Spleen (tissue), 11 donors: ENCODE measurements around the gene PKD1. TPM values are rescaled to one million over a fixed set of nuclear protein-coding genes. Genes with fewer than 3 reads are reported as not detected.
A peak's percentile ranks its signal among the peaks of the same experiment; 100 is the strongest.

Source experiments
- DNase-seq: peaks from one replicate; pipeline ENCODE4 v3.0.0-alpha.2; 2020
- H3K27ac ChIP-seq, 8 donors: fragments of 200-600 bp; sonication (generic) in 7 of 8; 1 replicate in 4 of 8; 2 replicates in 4 of 8; pipeline versions ENCODE4 v1.5.0 to v1.8.0; 2016 to 2021; ENCODE audit warnings: inconsistent platforms in 4 of 8, mild to moderate bottlenecking in 4 of 8, moderate library complexity in 1 of 8
- H3K27me3 ChIP-seq, 7 donors: fragments of 200-600 bp; sonication (generic) in 6 of 7; replicated peaks in 1 of 7; 1 replicate in 4 of 7; 2 replicates in 3 of 7; pipeline versions ENCODE4 v1.5.0 to v1.8.0; 2016 to 2021; ENCODE audit warnings: inconsistent platforms in 3 of 7, mild to moderate bottlenecking in 1 of 7
- H3K36me3 ChIP-seq, 6 donors: fragments of 200-600 bp; sonication (generic) in 5 of 6; 1 replicate in 4 of 6; 2 replicates in 2 of 6; pipeline versions ENCODE4 v1.5.0 to v1.8.0; 2016 to 2021; ENCODE audit warnings: inconsistent platforms in 2 of 6
- H3K4me1 ChIP-seq, 6 donors: fragments of 200-600 bp; sonication (generic) in 5 of 6; 1 replicate in 3 of 6; 2 replicates in 3 of 6; pipeline versions ENCODE4 v1.5.0 to v1.8.0; 2016 to 2021; ENCODE audit warnings: inconsistent platforms in 3 of 6
- H3K4me3 ChIP-seq, 8 donors: fragments of 200-600 bp; sonication (generic) in 7 of 8; 1 replicate in 4 of 8; 2 replicates in 4 of 8; pipeline versions ENCODE4 v1.5.0 to v1.8.0; 2016 to 2021; ENCODE audit warnings: inconsistent platforms in 4 of 8, mild to moderate bottlenecking in 4 of 8, moderate library complexity in 2 of 8
- H3K9me3 ChIP-seq, 8 donors: fragments of 200-600 bp; sonication (generic) in 7 of 8; 1 replicate in 4 of 8; 2 replicates in 4 of 8; pipeline versions ENCODE4 v1.5.0 to v1.8.0; 2016 to 2021; ENCODE audit warnings: inconsistent platforms in 4 of 8
- CTCF ChIP-seq, 11 experiments: fragments of 200-600 bp in 7 of 11; fragments of 450-650 bp in 4 of 11; sonication (generic) in 4 of 11; IDR thresholded peaks in 8 of 11; conservative IDR thresholded peaks in 3 of 11; 1 replicate in 7 of 11; 2 replicates in 4 of 11; pipeline versions ENCODE4 v1.4.0 to v1.8.0; 2016 to 2021; ENCODE audit warnings: antibody characterized with exemption in 11 of 11, inconsistent platforms in 4 of 11, mild to moderate bottlenecking in 1 of 11
- POLR2A ChIP-seq, 3 donors: fragments of 450-650 bp; IDR thresholded peaks; one replicate each; pipeline ENCODE4 v1.5.1; 2017; ENCODE audit warnings: antibody characterized with exemption in 3 of 3, mild to moderate bottlenecking in 1 of 3
- POLR2AphosphoS5 ChIP-seq, 3 donors: sonication (generic); formaldehyde crosslinking; IDR thresholded peaks; one replicate each; pipeline ENCODE4 v1.5.1; 2017; ENCODE audit warnings: antibody characterized with exemption in 3 of 3
- WGBS, 5 donors: extraction: QIAGEN DNeasy Blood & Tissue Kit in 3 of 5; methylation state at CpG; one replicate each; pipeline versions ENCODE4 v1.1.5 to v1.1.7; 2013 to 2018; 5-methylcytosine and 5-hydroxymethylcytosine counted together
- intact Hi-C: fragments of 100-400 bp; cut with DNase I; formaldehyde crosslinking; loops from one replicate; pipeline ENCODE4 v1.15.0; 2023; ENCODE audit warnings: low total_unique reads
- polyA plus RNA-seq, 3 donors: library from polyadenylated mRNA; stranded (reverse); fragments of 200-250 nt; gene quantifications; one replicate each; pipeline ENCODE4 v1.2.1, GENCODE V29; 2013
- total RNA-seq, 7 donors: library from RNA; depleted of rRNA in 3 of 7; stranded (reverse); fragments of >200 nt in 3 of 7; fragmentation: NEBNext Ultra II Directional in 4 of 7; extraction: Animal tissue kit (Norgen Biotek cat#: 25700) in 4 of 7; gene quantifications; one replicate each; pipeline versions ENCODE4 v1.1.0 to v1.2.1, GENCODE V29; 2016 to 2021
- donor health status: healthy with polysubstance abuse.
- donor health status: DM: no; HTN: no; CAD: no; lungs with moderate emphysema.
- donor health status: DM: no; HTN: no; CAD: no.
- donor health status: Bipolar disorder and iron deficiency.
- donor health status: healthy.
- donor health status: DM: no; HTN: no; CAD: no.
- donor health status: DM: yes; HTN: yes; CAD: no.

PKD1 gene
- total and polyA plus RNA-seq, 10 donors, result 14.0 to 124 (median 79.8) TPM

- DNase-seq, result no peak
- 92 to 98% (median 96%) methylated on average over 10 of the region's 10 CpGs for WGBS, 5 donors
- Histone ChIP-seq H3K4me3 (no peak overlapping the region), H3K36me3 (peaks cover 0 to 55% (median 13%) of the 10 kb centered on the region in 6 donors), H3K4me1 (peaks cover 17 to 73% (median 43%) of the 10 kb centered on the region in 6 donors), H3K27ac (peak overlapping the region in 2 of 8 donors; percentile 28 to 95), H3K27me3 (no peaks in the 10 kb centered on the region), H3K9me3 (no peaks in the 10 kb centered on the region)
- TF ChIP-seq CTCF (IDR thresholded peaks at IDR 0.05 in 8 of 11, conservative IDR thresholded peaks at IDR 0.05 in 3 of 11), result no peak
- no peak for TF ChIP-seq POLR2A (IDR thresholded peaks at IDR 0.05)
- no peak for TF ChIP-seq POLR2AphosphoS5 (IDR thresholded peaks at IDR 0.05)
- intact Hi-C loops, result no loop called here
Measured at GRCh38 chr16:2161911-2162310, 26.2 kb upstream of the PKD1 start.

GRCh38 chr16:2160915-2161551 is 25.3 kb upstream of the PKD1 start:
- TF ChIP-seq POLR2AphosphoS5 (IDR thresholded peaks at IDR 0.05) (peak in 1 of 3 donors; percentile 12), CTCF (IDR thresholded peaks at IDR 0.05 in 8 of 11, conservative IDR thresholded peaks at IDR 0.05 in 3 of 11) (no peak), POLR2A (IDR thresholded peaks at IDR 0.05) (no peak)
- H3K4me3 ChIP-seq, result no peak overlapping the region
- DNase-seq, result no peak
- intact Hi-C loops, result no loop called here
- 63 to 75% (median 70%) methylated on average over 17 to 20 of the region's 20 CpGs for WGBS, 5 donors
- H3K4me1 ChIP-seq, result peaks cover 20 to 76% (median 52%) of the 10 kb centered on the region in 6 donors
- H3K36me3 ChIP-seq, result peaks cover 0 to 46% (median 4%) of the 10 kb centered on the region in 6 donors
- H3K9me3 ChIP-seq, result no peaks in the 10 kb centered on the region
- H3K27ac ChIP-seq, result peak overlapping the region in 5 of 8 donors; percentile 11 to 95 (median 49)
- H3K27me3 ChIP-seq, result no peaks in the 10 kb centered on the region

GRCh38 chr16:2159175-2159838 is 23.6 kb upstream of the PKD1 start:
- WGBS, 5 donors, result 71 to 91% (median 78%) methylated on average over 17 to 24 of the region's 24 CpGs
- H3K4me1 ChIP-seq, result peaks cover 22 to 85% (median 60%) of the 10 kb centered on the region in 6 donors
- H3K27me3 ChIP-seq, result no peaks in the 10 kb centered on the region
- peaks cover 0 to 39% (median 0%) of the 10 kb centered on the region in 6 donors for H3K36me3 ChIP-seq
- DNase-seq, result no peak
- no peak for TF ChIP-seq POLR2A (IDR thresholded peaks at IDR 0.05)
- TF ChIP-seq CTCF (IDR thresholded peaks at IDR 0.05 in 8 of 11, conservative IDR thresholded peaks at IDR 0.05 in 3 of 11), result no peak
- TF ChIP-seq POLR2AphosphoS5 (IDR thresholded peaks at IDR 0.05), result peak in 2 of 3 donors; percentile 11 to 34
- intact Hi-C loops, result no loop called here
- no peaks in the 10 kb centered on the region for H3K9me3 ChIP-seq
- peak overlapping the region in 7 of 8 donors; percentile 3 to 95 (median 60) for H3K27ac ChIP-seq
- H3K4me3 ChIP-seq, result peak overlapping the region in 1 of 8 donors; percentile 39

- no peak for TF ChIP-seq CTCF (IDR thresholded peaks at IDR 0.05 in 8 of 11, conservative IDR thresholded peaks at IDR 0.05 in 3 of 11)
- no peak for TF ChIP-seq POLR2AphosphoS5 (IDR thresholded peaks at IDR 0.05)
- no peak for TF ChIP-seq POLR2A (IDR thresholded peaks at IDR 0.05)
- H3K27ac ChIP-seq, result peak overlapping the region in 5 of 8 donors; percentile 35 to 95 (median 75)
- no peaks in the 10 kb centered on the region for H3K27me3 ChIP-seq
- no peaks in the 10 kb centered on the region for H3K9me3 ChIP-seq
- H3K4me3 ChIP-seq, result no peak overlapping the region
- intact Hi-C loops, result no loop called here
- peaks cover 0 to 41% (median 0%) of the 10 kb centered on the region in 6 donors for H3K36me3 ChIP-seq
- DNase-seq, result no peak
- WGBS, 5 donors, result 84 to 91% (median 85%) methylated on average over 14 to 15 of the region's 15 CpGs
- peaks cover 32 to 92% (median 69%) of the 10 kb centered on the region in 6 donors for H3K4me1 ChIP-seq
Measured at GRCh38 chr16:2158262-2158638, 22.6 kb upstream of the PKD1 start.
